KMS-11 (cell line): ENCODE results near the gene GADD45GIP1.

Source experiments
- H2AFZ ChIP-seq: fragments of 200-600 bp; sonication (generic); 2 replicates; pipeline ENCODE4 v1.6.1; 2016; ENCODE audit warnings: antibody characterized with exemption, mixed run types, low read depth
- H3K27ac ChIP-seq: fragments of 200-600 bp; sonication (generic); 2 replicates; pipeline ENCODE4 v1.6.1; 2016; ENCODE audit warnings: mild to moderate bottlenecking, mixed run types
- H3K27me3 ChIP-seq: fragments of 200-600 bp; sonication (generic); 2 replicates; pipeline ENCODE4 v1.6.1; 2017; ENCODE audit warnings: mild to moderate bottlenecking, low read depth, mixed run types, moderate library complexity; ENCODE audit not compliant: insufficient read depth
- H3K36me3 ChIP-seq: fragments of 200-600 bp; sonication (generic); 2 replicates; pipeline ENCODE4 v1.6.1; 2017; ENCODE audit warnings: mild to moderate bottlenecking, mixed run types; ENCODE audit not compliant: insufficient read depth
- H3K4me1 ChIP-seq: fragments of 200-600 bp; sonication (generic); 2 replicates; pipeline ENCODE4 v1.6.1; 2016; ENCODE audit warnings: mild to moderate bottlenecking, low read depth, mixed run types; ENCODE audit not compliant: poor library complexity, severe bottlenecking
- H3K4me2 ChIP-seq: fragments of 200-600 bp; sonication (generic); 2 replicates; pipeline ENCODE4 v1.7.0; 2016; ENCODE audit warnings: mild to moderate bottlenecking, mixed run types
- H3K4me3 ChIP-seq: fragments of 200-600 bp; sonication (generic); IDR thresholded peaks from 2 replicates; pipeline ENCODE4 v1.6.1; 2017; ENCODE audit warnings: low read depth, low read length, mixed read lengths; ENCODE audit not compliant: insufficient read depth
- H3K79me2 ChIP-seq: fragments of 200-600 bp; sonication (generic); 2 replicates; pipeline ENCODE4 v1.6.1; 2016; ENCODE audit warnings: low read depth, mixed run types; ENCODE audit not compliant: insufficient read depth
- H3K9ac ChIP-seq: fragments of 200-600 bp; sonication (generic); 2 replicates; pipeline ENCODE4 v1.6.1; 2016; ENCODE audit warnings: mild to moderate bottlenecking, mixed run types
- H4K20me1 ChIP-seq: fragments of 200-600 bp; sonication (generic); 2 replicates; pipeline ENCODE4 v1.6.1; 2016; ENCODE audit warnings: mild to moderate bottlenecking, mixed run types; ENCODE audit not compliant: insufficient read depth
- TF ChIP-seq, protein P1 (sequence below): fragments of 200-600 bp; sonication (generic); conservative IDR thresholded peaks from 2 replicates; pipeline ENCODE4 v1.6.1; 2017; ENCODE audit warnings: low read depth, mild to moderate bottlenecking, antibody characterized with exemption, low read length, moderate library complexity, mixed read lengths

GADD45GIP1 gene

DNA sequence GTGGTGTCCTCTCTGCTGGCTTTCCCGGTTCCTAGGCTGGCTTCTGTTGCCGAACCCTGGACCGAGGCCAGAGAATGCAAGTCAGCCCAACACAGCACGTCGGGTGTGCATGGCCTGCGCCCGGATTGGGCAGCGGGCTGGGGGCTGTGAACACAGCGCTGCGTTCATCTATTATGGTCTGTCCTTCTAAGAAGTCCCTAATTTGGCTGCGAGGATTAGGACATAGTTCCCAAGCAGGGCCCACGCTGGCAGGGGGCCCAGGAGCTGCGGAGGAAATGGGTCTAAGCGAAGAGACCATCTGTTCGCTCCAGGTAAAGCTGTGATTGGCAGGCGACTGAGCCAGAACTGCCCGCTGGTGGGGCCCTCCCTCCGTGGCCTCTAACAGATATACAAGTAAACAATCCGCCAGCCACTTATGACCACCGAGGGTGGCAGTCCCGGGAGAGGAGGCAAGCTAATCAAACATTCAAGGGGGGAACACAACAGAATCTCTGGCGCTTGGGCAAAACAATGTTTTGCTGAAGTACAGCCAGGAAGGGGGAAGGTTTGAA is 43.9 kb downstream of the GADD45GIP1 start:
- no peak overlapping the region for H3K4me3 ChIP-seq
- no peaks in the 10 kb centered on the region for H3K36me3 ChIP-seq
- no peaks in the 10 kb centered on the region for H3K27me3 ChIP-seq
- no peak overlapping the region for H3K4me2 ChIP-seq
- H3K79me2 ChIP-seq, result no peaks in the 10 kb centered on the region
- no peak overlapping the region for H3K9ac ChIP-seq
- TF ChIP-seq, protein P1, sequence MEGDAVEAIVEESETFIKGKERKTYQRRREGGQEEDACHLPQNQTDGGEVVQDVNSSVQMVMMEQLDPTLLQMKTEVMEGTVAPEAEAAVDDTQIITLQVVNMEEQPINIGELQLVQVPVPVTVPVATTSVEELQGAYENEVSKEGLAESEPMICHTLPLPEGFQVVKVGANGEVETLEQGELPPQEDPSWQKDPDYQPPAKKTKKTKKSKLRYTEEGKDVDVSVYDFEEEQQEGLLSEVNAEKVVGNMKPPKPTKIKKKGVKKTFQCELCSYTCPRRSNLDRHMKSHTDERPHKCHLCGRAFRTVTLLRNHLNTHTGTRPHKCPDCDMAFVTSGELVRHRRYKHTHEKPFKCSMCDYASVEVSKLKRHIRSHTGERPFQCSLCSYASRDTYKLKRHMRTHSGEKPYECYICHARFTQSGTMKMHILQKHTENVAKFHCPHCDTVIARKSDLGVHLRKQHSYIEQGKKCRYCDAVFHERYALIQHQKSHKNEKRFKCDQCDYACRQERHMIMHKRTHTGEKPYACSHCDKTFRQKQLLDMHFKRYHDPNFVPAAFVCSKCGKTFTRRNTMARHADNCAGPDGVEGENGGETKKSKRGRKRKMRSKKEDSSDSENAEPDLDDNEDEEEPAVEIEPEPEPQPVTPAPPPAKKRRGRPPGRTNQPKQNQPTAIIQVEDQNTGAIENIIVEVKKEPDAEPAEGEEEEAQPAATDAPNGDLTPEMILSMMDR, result no peak
- H3K4me1 ChIP-seq, result peaks cover 47% of the 10 kb centered on the region
- H2AFZ ChIP-seq, result no peak overlapping the region
- H3K27ac ChIP-seq, result no peak overlapping the region
- H4K20me1 ChIP-seq, result no peaks in the 10 kb centered on the region

DNA sequence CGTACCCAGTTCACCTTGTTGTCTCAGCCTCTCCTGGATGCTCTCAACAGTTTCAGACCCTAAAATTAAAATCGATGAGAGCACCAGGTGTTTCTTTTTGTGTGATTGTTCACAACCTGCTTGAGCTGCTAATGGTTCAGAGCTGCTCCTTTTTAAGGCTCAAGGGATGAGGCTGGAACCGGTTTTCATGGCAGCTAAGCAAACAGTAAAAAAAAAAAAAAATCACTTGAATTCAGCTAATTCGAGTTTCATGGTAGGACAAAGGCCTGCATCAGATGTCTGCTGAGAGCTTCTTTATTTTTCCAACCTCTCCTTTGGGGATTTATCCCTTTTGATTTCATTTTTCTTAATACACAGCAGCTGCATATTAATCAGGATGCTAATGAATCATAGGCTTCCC is 44.5 kb downstream of the GADD45GIP1 start:
- H3K27ac ChIP-seq, result no peak overlapping the region
- TF ChIP-seq, protein P1, result no peak

DNA sequence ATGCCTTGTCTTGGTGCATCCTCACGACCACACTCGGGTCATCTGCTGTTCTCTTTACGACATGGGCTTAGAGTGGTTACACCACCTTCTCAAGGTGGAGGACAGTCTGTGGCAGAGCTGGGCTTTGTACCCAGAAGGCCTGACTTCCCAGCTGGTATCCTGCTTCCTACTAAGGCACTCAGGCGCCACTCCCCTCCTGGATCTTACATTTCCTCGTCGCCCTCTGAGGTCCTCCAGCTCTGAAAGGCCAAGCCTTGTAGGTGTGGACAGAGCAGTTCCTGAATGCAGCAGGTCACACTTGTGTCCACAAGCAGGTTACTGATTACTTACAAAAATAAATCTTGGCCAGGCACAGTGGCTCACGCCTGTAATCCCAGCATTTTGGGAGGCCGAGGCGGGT is 49.9 kb downstream of the GADD45GIP1 start:
- peaks cover 52% of the 10 kb centered on the region for H3K4me1 ChIP-seq

More for the DNA sequence above, 44.5 kb downstream of the GADD45GIP1 start:
- peaks cover 52% of the 10 kb centered on the region for H3K4me1 ChIP-seq
- H3K4me2 ChIP-seq, result no peak overlapping the region; the same call in 1 of the 2 replicates
- H3K36me3 ChIP-seq, result no peaks in the 10 kb centered on the region
- H2AFZ ChIP-seq, result no peak overlapping the region
- no peak overlapping the region for H3K9ac ChIP-seq
- no peaks in the 10 kb centered on the region for H3K79me2 ChIP-seq
- H3K4me3 ChIP-seq, result no peak overlapping the region
- no peaks in the 10 kb centered on the region for H3K27me3 ChIP-seq
- H4K20me1 ChIP-seq, result no peaks in the 10 kb centered on the region

More for the DNA sequence above, 49.9 kb downstream of the GADD45GIP1 start:
- Histone ChIP-seq H3K27me3 (no peaks in the 10 kb centered on the region), H3K27ac (no peak overlapping the region), H3K36me3 (no peaks in the 10 kb centered on the region), H3K4me2 (no peak overlapping the region), H3K4me3 (no peak overlapping the region), H4K20me1 (no peaks in the 10 kb centered on the region), H3K79me2 (no peaks in the 10 kb centered on the region), H2AFZ (no peak overlapping the region), H3K9ac (no peak overlapping the region)
- TF ChIP-seq, protein P1, result no peak
